Spleen (tissue), 11 donors: Measurements from ENCODE around the gene KSR2. TPM values are rescaled to one million over a fixed set of nuclear protein-coding genes. Genes with fewer than 3 reads are reported as not detected.

ENCODE experiments used
- DNase-seq: peaks from one replicate; pipeline ENCODE4 v3.0.0-alpha.2; 2020
- H3K27ac ChIP-seq, 8 donors: fragments of 200-600 bp; sonication (generic) in 7 of 8; 1 replicate in 4 of 8; 2 replicates in 4 of 8; pipeline versions ENCODE4 v1.5.0 to v1.8.0; 2016 to 2021; ENCODE audit warnings: inconsistent platforms in 4 of 8, mild to moderate bottlenecking in 4 of 8, moderate library complexity in 1 of 8
- H3K27me3 ChIP-seq, 7 donors: fragments of 200-600 bp; sonication (generic) in 6 of 7; replicated peaks in 1 of 7; 1 replicate in 4 of 7; 2 replicates in 3 of 7; pipeline versions ENCODE4 v1.5.0 to v1.8.0; 2016 to 2021; ENCODE audit warnings: inconsistent platforms in 3 of 7, mild to moderate bottlenecking in 1 of 7
- H3K36me3 ChIP-seq, 6 donors: fragments of 200-600 bp; sonication (generic) in 5 of 6; 1 replicate in 4 of 6; 2 replicates in 2 of 6; pipeline versions ENCODE4 v1.5.0 to v1.8.0; 2016 to 2021; ENCODE audit warnings: inconsistent platforms in 2 of 6
- H3K4me1 ChIP-seq, 6 donors: fragments of 200-600 bp; sonication (generic) in 5 of 6; 1 replicate in 3 of 6; 2 replicates in 3 of 6; pipeline versions ENCODE4 v1.5.0 to v1.8.0; 2016 to 2021; ENCODE audit warnings: inconsistent platforms in 3 of 6
- H3K4me3 ChIP-seq, 8 donors: fragments of 200-600 bp; sonication (generic) in 7 of 8; 1 replicate in 4 of 8; 2 replicates in 4 of 8; pipeline versions ENCODE4 v1.5.0 to v1.8.0; 2016 to 2021; ENCODE audit warnings: inconsistent platforms in 4 of 8, mild to moderate bottlenecking in 4 of 8, moderate library complexity in 2 of 8
- H3K9me3 ChIP-seq, 8 donors: fragments of 200-600 bp; sonication (generic) in 7 of 8; 1 replicate in 4 of 8; 2 replicates in 4 of 8; pipeline versions ENCODE4 v1.5.0 to v1.8.0; 2016 to 2021; ENCODE audit warnings: inconsistent platforms in 4 of 8
- POLR2A ChIP-seq, 3 donors: fragments of 450-650 bp; IDR thresholded peaks; one replicate each; pipeline ENCODE4 v1.5.1; 2017; ENCODE audit warnings: antibody characterized with exemption in 3 of 3, mild to moderate bottlenecking in 1 of 3
- POLR2AphosphoS5 ChIP-seq, 3 donors: sonication (generic); formaldehyde crosslinking; IDR thresholded peaks; one replicate each; pipeline ENCODE4 v1.5.1; 2017; ENCODE audit warnings: antibody characterized with exemption in 3 of 3
- WGBS, 5 donors: extraction: QIAGEN DNeasy Blood & Tissue Kit in 3 of 5; methylation state at CpG; one replicate each; pipeline versions ENCODE4 v1.1.5 to v1.1.7; 2013 to 2018; 5-methylcytosine and 5-hydroxymethylcytosine counted together
- intact Hi-C: fragments of 100-400 bp; cut with DNase I; formaldehyde crosslinking; loops from one replicate; pipeline ENCODE4 v1.15.0; 2023; ENCODE audit warnings: low total_unique reads
- polyA plus RNA-seq, 3 donors: library from polyadenylated mRNA; stranded (reverse); fragments of 200-250 nt; gene quantifications; one replicate each; pipeline ENCODE4 v1.2.1, GENCODE V29; 2013
- total RNA-seq, 7 donors: library from RNA; depleted of rRNA in 3 of 7; stranded (reverse); fragments of >200 nt in 3 of 7; fragmentation: NEBNext Ultra II Directional in 4 of 7; extraction: Animal tissue kit (Norgen Biotek cat#: 25700) in 4 of 7; gene quantifications; one replicate each; pipeline versions ENCODE4 v1.1.0 to v1.2.1, GENCODE V29; 2016 to 2021
- TF ChIP-seq, protein P1 (sequence below), 11 experiments: fragments of 200-600 bp in 7 of 11; fragments of 450-650 bp in 4 of 11; sonication (generic) in 4 of 11; IDR thresholded peaks in 8 of 11; conservative IDR thresholded peaks in 3 of 11; 1 replicate in 7 of 11; 2 replicates in 4 of 11; pipeline versions ENCODE4 v1.4.0 to v1.8.0; 2016 to 2021; ENCODE audit warnings: antibody characterized with exemption in 11 of 11, inconsistent platforms in 4 of 11, mild to moderate bottlenecking in 1 of 11
- donor health status: healthy with polysubstance abuse.
- donor health status: DM: no; HTN: no; CAD: no; lungs with moderate emphysema.
- donor health status: DM: no; HTN: no; CAD: no.
- donor health status: Bipolar disorder and iron deficiency.
- donor health status: healthy.
- donor health status: DM: no; HTN: no; CAD: no.
- donor health status: DM: yes; HTN: yes; CAD: no.

Gene KSR2
- total and polyA plus RNA-seq, 10 donors, result under 0.01 to 0.09 (median 0.02) TPM; not detected in 4

DNA sequence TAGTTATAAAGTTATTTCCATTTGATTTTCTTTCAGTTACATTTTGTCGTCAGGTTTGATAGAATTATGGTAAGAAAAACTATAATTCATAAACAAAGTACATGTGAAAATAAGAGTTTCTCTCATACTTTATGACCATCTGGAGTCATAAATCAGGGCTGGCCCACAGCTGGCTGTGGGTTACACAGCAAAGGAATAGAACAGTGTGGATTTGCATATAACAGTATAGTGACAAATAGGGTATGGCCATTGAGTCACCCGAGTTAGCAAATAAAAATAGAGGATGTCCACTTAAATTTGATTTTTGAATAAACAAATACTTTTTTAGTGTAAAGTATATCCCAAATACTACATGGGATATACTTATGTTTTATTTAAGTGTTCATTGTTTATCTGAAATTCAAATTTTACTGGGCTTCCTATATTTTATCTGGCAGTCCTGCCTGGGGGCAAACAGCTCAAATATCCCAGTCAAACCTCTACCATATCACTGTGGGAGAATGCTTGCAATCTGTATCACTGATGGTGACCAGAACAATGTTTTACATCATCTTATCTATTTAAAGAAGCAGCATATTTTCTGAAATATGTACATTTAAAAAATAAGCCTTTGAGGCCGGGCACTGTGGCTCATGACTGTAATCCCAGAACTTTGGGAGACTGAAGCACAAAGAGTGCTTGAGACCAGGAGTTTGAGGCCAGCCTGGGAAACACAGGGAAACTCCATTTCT lies 65.5 kb downstream of the KSR2 start:
- intact Hi-C loops, result no loop called here
- no peaks in the 10 kb centered on the region for H3K36me3 ChIP-seq
- peaks cover 0 to 14% (median 6%) of the 10 kb centered on the region in 8 donors for H3K9me3 ChIP-seq
- H3K4me1 ChIP-seq, result no peaks in the 10 kb centered on the region
- no peaks in the 10 kb centered on the region for H3K27me3 ChIP-seq
- 73 to 83% (median 78%) methylated on average over 3 of the region's 3 CpGs for WGBS, 5 donors
- H3K27ac ChIP-seq, result no peak overlapping the region
- DNase-seq, result no peak
- TF ChIP-seq POLR2A (IDR thresholded peaks at IDR 0.05) (no peak), POLR2AphosphoS5 (IDR thresholded peaks at IDR 0.05) (no peak)
- TF ChIP-seq, protein P1, sequence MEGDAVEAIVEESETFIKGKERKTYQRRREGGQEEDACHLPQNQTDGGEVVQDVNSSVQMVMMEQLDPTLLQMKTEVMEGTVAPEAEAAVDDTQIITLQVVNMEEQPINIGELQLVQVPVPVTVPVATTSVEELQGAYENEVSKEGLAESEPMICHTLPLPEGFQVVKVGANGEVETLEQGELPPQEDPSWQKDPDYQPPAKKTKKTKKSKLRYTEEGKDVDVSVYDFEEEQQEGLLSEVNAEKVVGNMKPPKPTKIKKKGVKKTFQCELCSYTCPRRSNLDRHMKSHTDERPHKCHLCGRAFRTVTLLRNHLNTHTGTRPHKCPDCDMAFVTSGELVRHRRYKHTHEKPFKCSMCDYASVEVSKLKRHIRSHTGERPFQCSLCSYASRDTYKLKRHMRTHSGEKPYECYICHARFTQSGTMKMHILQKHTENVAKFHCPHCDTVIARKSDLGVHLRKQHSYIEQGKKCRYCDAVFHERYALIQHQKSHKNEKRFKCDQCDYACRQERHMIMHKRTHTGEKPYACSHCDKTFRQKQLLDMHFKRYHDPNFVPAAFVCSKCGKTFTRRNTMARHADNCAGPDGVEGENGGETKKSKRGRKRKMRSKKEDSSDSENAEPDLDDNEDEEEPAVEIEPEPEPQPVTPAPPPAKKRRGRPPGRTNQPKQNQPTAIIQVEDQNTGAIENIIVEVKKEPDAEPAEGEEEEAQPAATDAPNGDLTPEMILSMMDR (IDR thresholded peaks at IDR 0.05 in 8 of 11, conservative IDR thresholded peaks at IDR 0.05 in 3 of 11), result no peak
- no peak overlapping the region for H3K4me3 ChIP-seq

DNA sequence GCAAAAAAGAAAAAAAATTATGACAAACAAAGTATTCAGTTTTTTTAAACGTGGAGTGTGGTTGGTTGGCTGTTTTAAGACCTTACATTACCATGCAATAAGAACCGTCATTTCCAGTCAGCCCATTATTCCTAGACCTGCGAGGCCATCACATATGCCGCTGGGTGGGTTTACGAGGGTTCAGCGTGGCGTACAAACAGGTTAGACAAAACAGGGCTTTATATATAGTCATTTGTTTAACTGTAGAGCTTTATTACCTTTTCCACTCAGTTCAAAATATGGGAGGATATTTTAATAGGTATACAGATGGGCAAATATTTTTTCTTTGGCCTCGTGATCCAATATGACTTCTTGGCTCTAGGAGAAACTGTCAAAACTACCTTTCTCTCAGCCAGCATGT lies 67.2 kb downstream of the KSR2 start:
- 76 to 92% (median 83%) methylated on average over 8 of the region's 8 CpGs for WGBS, 5 donors
- peaks cover 0 to under 1% (median 0%) of the 10 kb centered on the region in 7 donors for H3K27me3 ChIP-seq
- no peak for DNase-seq
- peaks cover 0 to 14% (median 6%) of the 10 kb centered on the region in 8 donors for H3K9me3 ChIP-seq
- H3K4me1 ChIP-seq, result no peaks in the 10 kb centered on the region
- TF ChIP-seq POLR2A (IDR thresholded peaks at IDR 0.05), result no peak
- TF ChIP-seq POLR2AphosphoS5 (IDR thresholded peaks at IDR 0.05), result no peak
- TF ChIP-seq, protein P1 (IDR thresholded peaks at IDR 0.05 in 8 of 11, conservative IDR thresholded peaks at IDR 0.05 in 3 of 11), result no peak
- intact Hi-C loops, result no loop called here
- no peak overlapping the region for H3K27ac ChIP-seq
- H3K4me3 ChIP-seq, result no peak overlapping the region
- H3K36me3 ChIP-seq, result no peaks in the 10 kb centered on the region

DNA sequence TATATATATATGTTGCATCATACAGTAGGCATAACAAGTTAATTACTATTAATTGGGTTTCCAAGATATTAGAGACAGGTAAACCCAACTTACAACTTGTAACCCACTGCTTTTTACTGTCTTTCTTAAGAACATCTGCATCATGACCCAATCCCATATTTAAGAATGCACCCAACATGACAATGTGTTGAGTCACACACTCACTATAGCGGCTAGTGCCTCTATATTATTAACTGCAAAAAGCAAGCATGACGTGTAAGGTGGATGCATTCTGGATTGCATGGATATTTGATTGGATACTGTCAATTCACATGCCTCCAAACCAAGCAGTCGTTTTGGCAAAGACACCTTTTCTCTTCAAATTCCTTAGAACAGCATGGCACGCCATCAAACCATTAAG lies 68.2 kb downstream of the KSR2 start:
- WGBS, 5 donors, result 89 to 92% (median 91%) methylated on average over 4 of the region's 4 CpGs
- DNase-seq, result no peak
- peaks cover 0 to 5% (median 0%) of the 10 kb centered on the region in 7 donors for H3K27me3 ChIP-seq

More for the DNA sequence above, 68.2 kb downstream of the KSR2 start:
- H3K4me3 ChIP-seq, result no peak overlapping the region
- H3K4me1 ChIP-seq, result no peaks in the 10 kb centered on the region
- peaks cover 0 to 20% (median 6%) of the 10 kb centered on the region in 8 donors for H3K9me3 ChIP-seq
- no peak overlapping the region for H3K27ac ChIP-seq
- H3K36me3 ChIP-seq, result no peaks in the 10 kb centered on the region
- no peak for TF ChIP-seq POLR2A (IDR thresholded peaks at IDR 0.05)
- TF ChIP-seq POLR2AphosphoS5 (IDR thresholded peaks at IDR 0.05), result no peak
- TF ChIP-seq, protein P1 (IDR thresholded peaks at IDR 0.05 in 8 of 11, conservative IDR thresholded peaks at IDR 0.05 in 3 of 11), result no peak
- intact Hi-C loops, result no loop called here
